COR-L47 (cell line): ENCODE results near the gene MOXD1.
"Not testable (repeated sequence)": the region's sequence is repeated elsewhere in the genome, so short reads cannot be mapped to it uniquely, and the experiment has no call there.

Experiments used
- DNase-seq: peaks from one replicate; lab custom pipeline; 2025; lab: John Stamatoyannopoulos, UW

MOXD1 gene

DNA sequence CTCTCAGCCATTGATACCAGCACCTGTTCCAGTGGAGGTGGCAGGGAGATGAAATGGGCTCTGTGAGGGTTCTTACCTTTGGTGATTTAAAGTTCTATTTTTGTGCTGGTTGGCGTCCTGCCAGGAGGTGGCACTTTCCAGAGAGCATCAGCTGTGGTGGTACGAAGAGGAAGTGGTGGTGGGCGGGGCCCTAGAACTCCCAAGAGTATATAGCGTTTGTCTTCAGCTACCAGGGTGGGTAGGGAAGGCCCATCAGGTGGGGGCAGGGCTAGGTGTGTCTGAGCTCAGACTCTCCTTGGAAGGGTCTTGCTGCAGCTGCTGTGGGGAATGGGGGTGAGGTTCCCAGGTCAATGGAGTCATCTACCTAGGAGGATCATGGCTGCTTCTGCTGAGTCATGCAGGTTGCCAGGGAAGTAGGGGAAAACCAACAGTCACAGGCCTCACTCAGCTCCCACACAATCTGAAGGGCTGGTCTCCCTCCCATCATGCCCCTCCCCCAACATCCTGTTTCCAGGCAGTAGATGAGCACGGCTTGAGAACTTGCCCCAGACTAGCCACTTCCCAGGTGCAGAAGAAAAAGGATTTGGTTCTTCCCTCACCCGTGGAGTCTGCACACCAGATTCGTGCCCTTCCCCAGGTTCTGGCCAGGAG, 46.6 kb downstream of the MOXD1 start:
- DNase-seq: no peak

DNA sequence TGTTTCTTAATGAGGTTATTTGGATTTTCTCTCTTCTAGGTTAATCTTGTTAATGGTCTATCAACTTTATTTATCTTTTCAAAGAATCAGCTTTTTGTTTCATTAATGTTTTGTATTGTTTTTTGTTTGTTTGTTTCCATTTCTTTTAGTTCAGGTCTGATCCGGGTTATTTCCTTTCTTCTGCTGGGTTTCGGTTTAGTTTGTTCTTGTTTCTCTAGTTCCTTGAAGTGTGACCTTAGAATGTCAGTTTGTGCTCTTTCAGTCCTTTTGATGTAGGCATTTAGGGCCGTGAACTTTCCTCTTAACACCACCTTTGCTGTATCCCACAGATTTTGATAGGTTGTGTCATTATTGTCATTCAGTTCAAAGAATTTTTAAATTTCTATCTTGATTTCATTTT, 49.3 kb downstream of the MOXD1 start:
- not testable (repeated sequence) for DNase-seq

DNA sequence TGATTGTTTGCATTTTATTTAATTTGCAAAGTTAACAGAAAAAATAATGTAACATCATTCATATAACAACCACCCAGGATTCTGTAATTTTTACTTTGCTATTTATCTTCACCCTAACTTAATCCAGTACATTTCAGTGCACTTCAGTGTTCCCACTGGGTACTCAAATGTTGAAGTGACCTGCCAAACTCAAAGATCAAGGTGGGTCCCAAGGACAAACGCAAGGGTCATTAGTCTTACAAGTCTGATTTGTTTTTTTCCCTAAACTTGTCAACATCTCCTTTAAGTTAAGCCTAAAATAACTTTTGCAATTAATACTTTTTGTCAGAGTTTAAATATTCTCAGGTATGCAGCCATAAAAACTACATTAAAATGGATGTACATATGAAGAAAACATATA, 53.0 kb downstream of the MOXD1 start:
- no peak for DNase-seq

- no peak for DNase-seq
Observed at GRCh38 chr6:132344811-132345210, 56.5 kb downstream of the MOXD1 start.

DNA sequence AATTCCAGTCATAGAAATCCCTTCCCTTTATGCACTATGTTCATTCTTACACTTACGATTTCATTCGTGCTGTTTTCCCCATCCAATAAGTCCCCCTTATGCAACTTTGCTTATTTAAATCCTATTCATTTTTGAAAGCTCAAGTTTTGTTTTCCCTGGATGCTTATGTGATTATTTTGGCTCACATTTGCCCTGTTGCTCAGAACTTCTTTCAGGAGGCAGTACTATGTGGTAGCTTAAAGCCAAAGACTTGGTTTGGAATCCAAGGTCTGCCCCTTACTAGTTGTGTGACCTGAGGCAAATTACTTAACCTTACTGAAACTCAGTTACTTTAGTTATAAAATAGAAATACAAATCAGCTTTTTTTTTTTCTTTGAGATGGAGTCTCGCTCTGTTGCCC, 59.6 kb downstream of the MOXD1 start:
- no peak for DNase-seq

GRCh38 chr6:132334521-132334885, 66.8 kb downstream of the MOXD1 start:
- DNase-seq: no peak

- no peak for DNase-seq
Observed at GRCh38 chr6:132333639-132334520, 67.4 kb downstream of the MOXD1 start.

DNA sequence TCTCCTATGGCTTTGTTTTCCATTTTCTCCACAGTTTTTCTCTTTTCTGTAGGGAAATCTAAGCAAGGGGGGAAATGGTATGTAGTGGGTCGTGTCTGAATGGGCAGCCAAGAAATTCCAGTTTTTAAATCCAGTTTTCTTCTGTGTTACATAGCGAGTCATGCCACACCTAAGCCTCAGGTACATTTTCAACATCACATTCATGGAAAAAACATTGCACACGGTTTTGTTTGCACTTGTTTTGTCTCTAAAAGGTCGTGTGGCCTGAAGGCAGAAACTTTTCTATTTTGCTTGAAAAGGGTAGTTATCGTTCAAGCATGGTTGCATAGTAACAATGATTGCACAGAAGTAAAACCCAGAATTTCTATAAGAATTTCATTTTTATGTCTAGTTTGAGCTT, 70.5 kb downstream of the MOXD1 start:
- DNase-seq: no peak

GRCh38 chr6:132322398-132322797, 78.9 kb downstream of the MOXD1 start:
- no peak for DNase-seq

DNA sequence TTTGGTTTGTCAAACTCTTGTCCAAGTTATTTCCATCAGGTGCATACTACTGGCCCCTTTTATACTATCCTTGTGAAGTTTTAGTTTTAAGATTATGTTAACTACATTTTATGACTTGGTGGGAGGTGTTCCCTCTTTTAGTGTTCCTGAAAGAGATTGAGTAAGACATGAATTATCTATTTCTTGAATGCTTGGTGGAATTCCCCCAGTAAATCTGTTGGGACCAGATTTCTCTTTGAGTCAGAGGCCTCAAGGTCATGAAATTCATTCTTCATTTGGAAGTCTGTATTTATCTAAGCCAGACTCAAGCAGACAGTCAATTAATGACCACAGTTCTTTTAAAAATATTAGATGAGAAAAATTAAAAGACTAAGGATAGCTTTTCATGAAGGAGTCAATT, 81.3 kb downstream of the MOXD1 start:
- DNase-seq: no peak

- DNase-seq: no peak
Observed at GRCh38 chr6:132316970-132317369, 84.3 kb downstream of the MOXD1 start.

DNA sequence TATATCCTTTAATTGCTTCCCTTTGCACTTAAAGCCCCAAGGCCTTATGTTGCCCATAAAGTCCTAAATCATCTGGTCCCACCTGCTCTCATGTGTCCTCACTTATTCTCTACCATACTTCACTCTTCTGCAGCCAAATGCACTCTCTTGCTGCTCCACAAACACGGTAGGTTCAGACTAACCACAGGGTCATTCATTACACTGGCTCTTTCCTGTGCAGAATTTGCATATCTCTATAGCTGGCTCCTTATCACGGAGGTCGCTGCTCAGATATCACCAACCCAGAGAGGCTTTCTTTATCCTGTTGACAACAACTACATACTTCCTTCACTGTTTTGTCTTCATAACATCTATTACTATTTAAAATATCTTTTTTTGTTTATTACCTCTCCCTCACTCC, 86.8 kb downstream of the MOXD1 start:
- no peak for DNase-seq

DNA sequence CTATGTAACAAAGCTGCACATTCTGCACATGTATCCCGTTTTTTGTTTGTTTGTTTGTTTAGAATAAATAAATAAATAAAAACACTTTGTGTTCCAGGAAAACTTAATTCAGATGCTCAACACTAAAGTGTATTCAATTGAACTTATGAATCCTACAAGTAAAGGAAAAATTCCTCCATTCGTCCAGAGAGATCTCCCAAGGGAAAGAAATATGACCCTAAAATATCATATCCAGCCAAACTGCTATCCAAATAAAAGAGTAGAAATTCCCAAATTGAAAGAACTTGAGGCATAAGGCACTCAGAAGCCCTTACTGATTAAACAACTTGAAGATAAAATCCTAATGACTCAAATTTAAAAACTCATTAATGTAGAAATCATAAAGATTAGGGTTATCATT, 90.4 kb downstream of the MOXD1 start:
- no peak for DNase-seq

GRCh38 chr6:132310151-132310550, 91.1 kb downstream of the MOXD1 start:
- DNase-seq: not testable (repeated sequence)

DNA sequence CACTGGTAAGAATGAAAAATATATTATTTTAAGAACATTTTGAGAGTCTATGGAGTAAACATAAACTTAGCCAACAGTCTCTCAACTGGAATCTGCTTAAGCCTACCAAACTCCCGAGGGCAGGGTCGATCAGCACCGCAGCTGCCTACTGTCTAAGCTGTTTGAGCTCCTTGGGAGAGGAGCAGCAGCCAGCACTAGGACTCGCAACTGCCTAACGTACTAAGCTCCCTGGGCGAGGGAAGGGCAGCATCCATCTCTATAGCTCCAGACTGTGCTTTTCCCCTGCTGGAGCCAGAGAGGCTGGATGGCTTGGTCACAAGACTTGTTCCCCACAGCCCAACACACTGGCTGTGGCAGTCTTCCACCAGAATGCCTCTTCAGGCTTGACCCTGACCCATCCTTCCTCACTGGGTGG, 96.4 kb downstream of the MOXD1 start:
- DNase-seq: no peak

DNA sequence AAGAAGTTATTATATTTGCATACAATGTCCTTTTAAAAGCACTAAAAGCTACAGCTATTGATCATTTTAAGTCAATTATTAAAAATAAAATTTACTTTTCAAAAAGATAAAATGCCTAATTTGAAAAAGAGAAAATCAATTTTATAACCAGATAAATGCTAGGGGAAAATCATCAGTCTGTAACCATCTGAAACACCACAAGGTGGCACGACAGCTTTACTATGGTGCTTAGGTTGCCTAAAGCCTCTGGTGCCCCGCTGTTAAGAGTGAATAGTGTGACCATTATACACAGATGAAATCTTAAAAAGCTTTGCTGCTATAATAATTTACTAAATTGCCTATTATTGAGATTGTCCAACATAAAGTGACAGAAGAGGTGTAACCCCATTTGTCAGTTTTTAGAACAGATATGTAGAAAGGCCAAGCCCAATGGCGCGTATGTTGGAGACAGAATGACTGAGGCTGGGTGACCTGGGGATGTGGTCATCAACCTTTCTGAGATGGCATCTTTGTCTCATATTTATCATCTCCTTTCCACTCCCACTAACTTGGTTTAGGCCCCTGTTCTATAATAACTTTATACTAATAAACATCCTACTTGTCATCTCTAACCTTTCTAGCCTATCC, 100.8 kb downstream of the MOXD1 start:
- DNase-seq: no peak

GRCh38 chr6:132298344-132298949, 102.8 kb downstream of the MOXD1 start:
- DNase-seq: peak; percentile 7

GRCh38 chr6:132289756-132290155, 111.5 kb downstream of the MOXD1 start:
- DNase-seq: no peak

- DNase-seq: no peak
Observed at GRCh38 chr6:132287101-132287500, 114.2 kb downstream of the MOXD1 start.

DNA sequence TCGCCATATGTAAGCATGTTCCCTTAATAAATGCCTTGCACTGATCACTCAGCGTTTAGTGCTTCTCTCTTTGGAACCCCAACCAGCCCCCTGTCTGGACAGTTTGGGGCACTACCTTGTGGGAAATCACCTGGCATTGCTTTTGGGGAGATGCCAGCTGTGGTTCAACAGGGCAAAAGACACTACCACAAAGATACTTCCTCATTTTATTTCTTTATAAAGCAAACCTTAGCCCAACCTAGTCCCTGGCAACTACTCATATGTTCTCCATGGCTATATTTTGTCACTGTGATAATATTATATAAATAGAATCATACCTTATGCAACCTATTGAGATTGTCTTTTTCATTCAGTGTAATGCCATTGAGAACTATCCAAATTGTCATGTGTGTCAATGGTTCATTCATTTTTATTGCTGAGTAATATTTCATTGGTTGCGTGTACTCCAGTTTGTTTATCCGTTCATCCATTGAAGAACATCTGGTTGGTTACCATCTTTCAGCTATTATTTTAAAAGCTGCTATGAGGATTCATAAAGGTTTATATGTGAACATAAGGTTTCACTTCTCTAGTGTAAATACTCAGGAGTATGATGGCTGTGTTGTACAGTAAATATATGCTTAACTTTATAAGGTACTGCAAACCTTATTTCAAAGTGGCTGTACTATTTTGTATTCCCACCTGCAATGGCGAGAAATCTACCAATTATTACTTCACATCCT, 114.8 kb downstream of the MOXD1 start:
- DNase-seq: no peak

GRCh38 chr6:132285004-132285780, 116.1 kb downstream of the MOXD1 start:
- no peak for DNase-seq
